T-helper 9 cell (primary cell): ENCODE results near the gene EFCAB11.

Experiments used
- DNase-seq: peaks from one replicate; pipeline ENCODE4 v3.0.0-alpha.2; 2020

Gene EFCAB11

GRCh38 chr14:89956661-89957009 lies 2.1 kb upstream of the EFCAB11 start:
- DNase-seq = no peak

- peak; percentile 97 for DNase-seq
Observed at GRCh38 chr14:89955745-89956660, 1.5 kb upstream of the EFCAB11 start, which contains the start of gene TDP1. Gene TDP1 (plus strand): TSS chr14:89955927. CDS start chr14:89963115, 7,188 bp downstream.

- no peak for DNase-seq
Observed at GRCh38 chr14:89955022-89955744, 653 bp upstream of the EFCAB11 start.

GRCh38 chr14:89953602-89954001 lies 928 bp downstream of the EFCAB11 start:
- no peak for DNase-seq

- DNase-seq = no peak
Observed at GRCh38 chr14:89952576-89952975, 2.0 kb downstream of the EFCAB11 start.

GRCh38 chr14:89947344-89947743 lies 7.2 kb downstream of the EFCAB11 start:
- DNase-seq = no peak

- DNase-seq = no peak
Observed at GRCh38 chr14:89941830-89942377, 12.6 kb downstream of the EFCAB11 start.

- DNase-seq = no peak
Observed at GRCh38 chr14:89936654-89937185, 17.8 kb downstream of the EFCAB11 start.

- no peak for DNase-seq
Observed at GRCh38 chr14:89933002-89933401, 21.5 kb downstream of the EFCAB11 start.

- no peak for DNase-seq
Observed at GRCh38 chr14:89927186-89927865, 27.2 kb downstream of the EFCAB11 start.

- DNase-seq = no peak
Observed at GRCh38 chr14:89926694-89927093, 27.8 kb downstream of the EFCAB11 start.

- DNase-seq = no peak
Observed at GRCh38 chr14:89924268-89924667, 30.3 kb downstream of the EFCAB11 start.

GRCh38 chr14:89922031-89922907 lies 32.3 kb downstream of the EFCAB11 start:
- DNase-seq = no peak

GRCh38 chr14:89921346-89921745 lies 33.2 kb downstream of the EFCAB11 start:
- DNase-seq = no peak

- DNase-seq = no peak
Observed at GRCh38 chr14:89920056-89920455, 34.5 kb downstream of the EFCAB11 start.

GRCh38 chr14:89918721-89919120 lies 35.8 kb downstream of the EFCAB11 start:
- DNase-seq = no peak

GRCh38 chr14:89915114-89915878 lies 39.2 kb downstream of the EFCAB11 start:
- peak; percentile 40 for DNase-seq

GRCh38 chr14:89912667-89913211 lies 41.8 kb downstream of the EFCAB11 start:
- no peak for DNase-seq

GRCh38 chr14:89912221-89912620 lies 42.3 kb downstream of the EFCAB11 start:
- no peak for DNase-seq
